ENCODE measurements around the gene NEB. TPM values are rescaled to one million over a fixed set of nuclear protein-coding genes. Genes with fewer than 3 reads are reported as not detected.
"Not testable (repeated sequence)": the region's sequence is repeated elsewhere in the genome, so short reads cannot be mapped to it uniquely, and the experiment has no call there.

Gene NEB
- total RNA-seq, 4 donors from 2014 or later, result 0.07 to 0.47 (median 0.21) TPM

DNA sequence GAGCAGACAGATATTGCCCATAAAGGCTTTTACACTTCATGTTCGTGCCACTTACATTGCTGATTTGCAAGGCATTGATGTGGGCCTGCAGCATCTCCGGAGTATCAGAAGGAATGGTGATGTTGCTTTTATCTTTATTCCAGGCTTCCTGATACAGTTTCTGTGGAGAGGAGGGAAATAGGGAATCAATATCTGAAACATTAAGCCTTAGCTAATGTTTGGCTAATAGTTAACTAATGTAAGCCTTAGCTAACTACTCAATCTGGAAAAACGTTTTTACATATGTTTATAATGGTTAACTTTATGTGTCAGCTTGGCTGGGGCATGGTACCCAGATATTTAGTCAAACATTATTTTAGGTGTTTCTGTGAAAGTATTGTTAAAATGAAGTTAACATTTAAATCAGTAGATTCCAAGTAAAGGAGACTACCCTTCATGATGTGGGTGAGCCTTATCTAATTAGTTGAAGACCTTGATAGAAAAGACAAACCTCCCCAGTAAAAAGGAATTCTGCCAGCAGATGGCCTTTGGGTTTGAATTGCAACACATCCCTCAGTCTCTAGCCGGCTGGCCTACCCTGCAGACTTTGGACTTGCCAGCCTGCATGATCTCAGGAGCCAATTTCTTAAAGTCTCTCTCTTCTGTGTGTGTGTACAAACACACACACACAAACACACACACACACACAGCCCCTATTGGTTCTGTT, 137.2 kb downstream of the NEB start:
- not testable (repeated sequence) for ATAC-seq, H3K4me3 ChIP-seq, H3K27ac ChIP-seq, H3K27me3 ChIP-seq, H3K36me3 ChIP-seq, H3K4me1 ChIP-seq, H3K9me3 ChIP-seq
- WGBS, 2 donors (ENCODE audit: low coverage in 1 of 2), result no CpG with 5 or more reads among the region's 4 CpGs

DNA sequence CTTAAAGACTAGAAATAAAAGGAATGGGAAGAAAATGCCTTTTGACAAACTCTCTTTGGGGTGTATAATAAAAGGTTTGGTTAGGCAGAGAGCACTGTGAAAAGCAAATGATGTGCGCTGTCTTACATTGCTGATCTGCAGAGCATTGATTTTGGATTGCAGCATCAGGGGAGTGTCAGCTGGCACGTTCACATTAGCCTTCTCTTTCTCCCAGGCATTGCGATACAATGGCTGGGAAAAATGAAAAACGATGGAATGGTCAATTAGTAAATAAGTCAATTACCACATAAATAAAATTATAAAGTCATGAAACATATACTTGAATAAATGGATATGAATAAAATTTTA, 142.4 kb downstream of the NEB start:
- 77 to 89% methylated on average over 2 to 4 of the region's 4 CpGs for WGBS, 2 donors (ENCODE audit: low coverage in 1 of 2)

DNA sequence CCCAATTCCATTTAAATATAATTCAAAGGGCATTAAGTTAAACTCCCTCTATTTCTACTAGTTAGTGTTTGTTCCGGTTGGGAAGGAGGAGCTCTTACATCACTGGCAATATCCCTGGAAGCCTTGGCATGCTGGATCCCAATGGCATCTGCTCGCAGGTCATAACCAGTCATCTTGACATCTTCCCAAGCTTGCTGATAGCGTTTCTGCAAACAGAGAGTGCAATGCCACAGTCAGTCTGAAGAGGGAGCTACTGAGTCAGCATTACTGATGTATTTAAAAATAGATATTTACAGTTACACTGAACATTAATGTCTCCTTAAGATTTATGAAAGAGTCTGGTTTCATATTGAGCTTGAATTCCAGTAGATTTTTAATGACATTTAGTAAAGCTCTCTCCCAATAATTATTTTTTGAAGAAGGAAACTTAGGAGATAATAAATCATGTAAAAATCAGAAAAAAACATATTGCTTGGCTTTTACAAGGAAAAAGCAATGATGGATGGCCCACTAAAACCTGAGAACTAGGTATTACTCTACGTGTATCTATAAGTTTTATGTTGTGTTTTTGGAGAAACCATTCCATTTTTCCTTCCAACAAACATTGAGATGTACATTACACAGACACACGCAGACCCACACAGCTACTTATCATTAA, 142.9 kb downstream of the NEB start:
- WGBS, 2 donors (ENCODE audit: low coverage in 1 of 2), result 14 to 51% methylated on average over 1 to 2 of the region's 5 CpGs
- ATAC-seq, result not testable (repeated sequence)

More for the DNA sequence above, 142.4 kb downstream of the NEB start:
- H3K27ac ChIP-seq, H3K4me1 ChIP-seq, H3K4me3 ChIP-seq, ATAC-seq, H3K36me3 ChIP-seq, H3K27me3 ChIP-seq, H3K9me3 ChIP-seq: not testable (repeated sequence)

DNA sequence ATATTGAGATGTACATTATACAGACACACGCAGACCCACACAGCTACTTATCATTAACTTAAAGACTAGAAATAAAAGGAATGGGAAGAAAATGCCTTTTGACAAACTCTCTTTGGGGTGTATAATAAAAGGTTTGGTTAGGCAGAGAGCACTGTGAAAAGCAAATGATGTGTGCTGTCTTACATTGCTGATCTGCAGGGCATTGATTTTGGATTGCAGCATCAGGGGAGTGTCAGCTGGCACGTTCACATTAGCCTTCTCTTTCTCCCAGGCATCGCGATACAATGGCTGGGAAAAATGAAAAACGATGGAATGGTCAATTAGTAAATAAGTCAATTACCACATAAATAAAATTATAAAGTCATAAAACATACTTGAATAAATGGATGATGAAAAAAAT, 153.0 kb downstream of the NEB start:
- not testable (repeated sequence) for H3K4me1 ChIP-seq, H3K27ac ChIP-seq, H3K4me3 ChIP-seq, H3K36me3 ChIP-seq, ATAC-seq, H3K27me3 ChIP-seq, H3K9me3 ChIP-seq
- 100% methylated on average over 1 of the region's 5 CpGs; no CpG with 5 or more reads in 1 of the 2 donors for WGBS, 2 donors (ENCODE audit: low coverage in 1 of 2)

More for the DNA sequence above, 142.9 kb downstream of the NEB start:
- not testable (repeated sequence) for H3K9me3 ChIP-seq, H3K4me1 ChIP-seq, H3K36me3 ChIP-seq, H3K27ac ChIP-seq, H3K27me3 ChIP-seq, H3K4me3 ChIP-seq

DNA sequence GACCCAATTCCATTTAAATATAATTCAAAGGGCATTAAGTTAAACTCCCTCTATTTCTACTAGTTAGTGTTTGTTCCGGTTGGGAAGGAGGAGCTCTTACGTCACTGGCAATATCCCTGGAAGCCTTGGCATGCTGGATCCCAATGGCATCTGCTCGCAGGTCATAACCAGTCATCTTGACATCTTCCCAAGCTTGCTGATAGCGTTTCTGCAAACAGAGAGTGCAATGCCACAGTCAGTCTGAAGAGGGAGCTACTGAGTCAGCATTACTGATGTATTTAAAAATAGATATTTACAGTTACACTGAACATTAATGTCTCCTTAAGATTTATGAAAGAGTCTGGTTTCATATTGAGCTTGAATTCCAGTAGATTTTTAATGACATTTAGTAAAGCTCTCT, 153.6 kb downstream of the NEB start:
- not testable (repeated sequence) for H3K27me3 ChIP-seq, ATAC-seq, H3K9me3 ChIP-seq, H3K4me3 ChIP-seq, H3K4me1 ChIP-seq, H3K36me3 ChIP-seq, H3K27ac ChIP-seq
- WGBS, 2 donors (ENCODE audit: low coverage in 1 of 2), result no CpG with 5 or more reads among the region's 4 CpGs

DNA sequence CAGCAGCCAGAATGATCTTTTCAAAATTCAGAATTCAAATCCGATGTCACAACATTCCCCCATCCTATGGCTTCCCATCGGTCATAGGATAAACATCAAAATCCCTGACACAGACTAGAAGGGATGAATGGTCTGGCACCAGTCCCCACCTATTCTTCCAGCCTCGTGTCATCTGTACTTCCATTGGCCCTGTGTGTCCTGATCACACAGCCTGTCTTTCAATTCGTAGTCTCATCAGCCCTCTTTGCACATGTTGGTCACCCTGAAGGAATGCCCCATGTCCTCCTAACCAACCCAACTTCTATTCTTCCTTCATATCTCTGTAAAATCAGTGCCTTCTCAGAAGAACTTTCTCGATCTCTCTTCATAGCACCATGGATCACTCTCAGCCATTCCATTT, 157.2 kb downstream of the NEB start:
- no peaks in the 10 kb centered on the region for H3K36me3 ChIP-seq
- no peak overlapping the region for H3K4me3 ChIP-seq
- TF ChIP-seq EP300 (IDR thresholded peaks at IDR 0.05), result no peak
- TF ChIP-seq POLR2A (IDR thresholded peaks at IDR 0.05), result no peak
- TF ChIP-seq POLR2AphosphoS5 (IDR thresholded peaks at IDR 0.05), result no peak
- TF ChIP-seq, protein P1, sequence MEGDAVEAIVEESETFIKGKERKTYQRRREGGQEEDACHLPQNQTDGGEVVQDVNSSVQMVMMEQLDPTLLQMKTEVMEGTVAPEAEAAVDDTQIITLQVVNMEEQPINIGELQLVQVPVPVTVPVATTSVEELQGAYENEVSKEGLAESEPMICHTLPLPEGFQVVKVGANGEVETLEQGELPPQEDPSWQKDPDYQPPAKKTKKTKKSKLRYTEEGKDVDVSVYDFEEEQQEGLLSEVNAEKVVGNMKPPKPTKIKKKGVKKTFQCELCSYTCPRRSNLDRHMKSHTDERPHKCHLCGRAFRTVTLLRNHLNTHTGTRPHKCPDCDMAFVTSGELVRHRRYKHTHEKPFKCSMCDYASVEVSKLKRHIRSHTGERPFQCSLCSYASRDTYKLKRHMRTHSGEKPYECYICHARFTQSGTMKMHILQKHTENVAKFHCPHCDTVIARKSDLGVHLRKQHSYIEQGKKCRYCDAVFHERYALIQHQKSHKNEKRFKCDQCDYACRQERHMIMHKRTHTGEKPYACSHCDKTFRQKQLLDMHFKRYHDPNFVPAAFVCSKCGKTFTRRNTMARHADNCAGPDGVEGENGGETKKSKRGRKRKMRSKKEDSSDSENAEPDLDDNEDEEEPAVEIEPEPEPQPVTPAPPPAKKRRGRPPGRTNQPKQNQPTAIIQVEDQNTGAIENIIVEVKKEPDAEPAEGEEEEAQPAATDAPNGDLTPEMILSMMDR (IDR thresholded peaks at IDR 0.05), result no peak
- no peak overlapping the region for H3K27ac ChIP-seq
- no peak for ATAC-seq
- no peaks in the 10 kb centered on the region for H3K27me3 ChIP-seq
- WGBS, 2 donors (ENCODE audit: low coverage in 1 of 2), result 78 to 92% methylated on average over 5 of the region's 5 CpGs
- H3K4me1 ChIP-seq, result no peaks in the 10 kb centered on the region
- no peaks in the 10 kb centered on the region for H3K9me3 ChIP-seq

DNA sequence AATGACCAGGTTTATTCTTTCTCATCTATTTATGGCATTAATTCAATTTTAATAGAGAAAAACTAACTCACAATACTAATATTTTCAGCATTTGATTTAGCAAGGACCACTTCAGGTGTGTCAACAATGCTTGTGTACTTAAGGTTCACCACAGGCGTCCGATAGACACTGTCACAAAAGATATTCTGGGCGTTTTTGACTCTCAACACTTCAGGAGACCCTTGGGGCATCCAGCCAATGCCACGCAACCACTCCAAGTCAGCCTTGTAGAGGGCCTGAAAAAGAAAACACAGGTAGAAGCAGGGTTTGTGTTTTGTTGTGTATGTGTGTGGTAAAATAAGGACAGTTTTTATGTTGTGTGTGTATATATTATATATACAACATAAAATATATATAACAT, 158.2 kb downstream of the NEB start:
- ATAC-seq, result no peak
- Histone ChIP-seq H3K4me3 (no peak overlapping the region), H3K27me3 (no peaks in the 10 kb centered on the region), H3K36me3 (no peaks in the 10 kb centered on the region), H3K4me1 (no peaks in the 10 kb centered on the region), H3K27ac (no peak overlapping the region), H3K9me3 (no peaks in the 10 kb centered on the region)
- TF ChIP-seq POLR2A (IDR thresholded peaks at IDR 0.05) (no peak), POLR2AphosphoS5 (IDR thresholded peaks at IDR 0.05) (no peak), EP300 (IDR thresholded peaks at IDR 0.05) (no peak)
- TF ChIP-seq, protein P1 (IDR thresholded peaks at IDR 0.05), result no peak
- WGBS, 2 donors (ENCODE audit: low coverage in 1 of 2), result 61 to 81% methylated on average over 4 of the region's 4 CpGs

All from gastroesophageal sphincter (tissue), 4 donors.